GM18909 (cell line): Measurements from ENCODE around the gene CGNL1.
A peak's percentile ranks its signal among the peaks of the same experiment; 100 is the strongest.

Experiments
- ATAC-seq: cut with Tn5 transposase; IDR thresholded peaks from one replicate; pipeline ENCODE4 v1.9.1; 2021; ENCODE audit warnings: mild to moderate bottlenecking; ENCODE audit not compliant: unreplicated experiment, poor library complexity

CGNL1 gene

DNA sequence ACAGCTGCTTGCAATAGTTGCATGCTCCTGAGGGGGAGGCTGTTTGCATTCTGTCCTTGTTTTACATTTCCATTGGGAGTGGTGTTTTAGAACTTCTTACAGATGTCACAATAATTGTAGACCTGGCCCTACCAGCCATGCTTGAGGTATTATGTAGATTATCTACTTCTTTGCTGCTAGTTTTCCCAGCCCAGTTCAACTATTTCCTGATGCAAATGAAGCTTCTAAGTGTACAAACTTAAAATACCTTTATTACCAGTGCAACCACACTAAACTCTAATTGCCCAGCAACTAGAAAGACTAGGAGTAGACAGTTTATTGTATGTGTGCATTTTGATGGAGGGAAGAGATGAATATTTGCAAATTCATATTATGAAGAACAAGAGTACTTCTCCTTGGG is 110.5 kb downstream of the CGNL1 start:
- ATAC-seq: no peak

- no peak for ATAC-seq
These were observed 112.8 kb downstream of the CGNL1 start for GRCh38 chr15:57489122-57489521.

DNA sequence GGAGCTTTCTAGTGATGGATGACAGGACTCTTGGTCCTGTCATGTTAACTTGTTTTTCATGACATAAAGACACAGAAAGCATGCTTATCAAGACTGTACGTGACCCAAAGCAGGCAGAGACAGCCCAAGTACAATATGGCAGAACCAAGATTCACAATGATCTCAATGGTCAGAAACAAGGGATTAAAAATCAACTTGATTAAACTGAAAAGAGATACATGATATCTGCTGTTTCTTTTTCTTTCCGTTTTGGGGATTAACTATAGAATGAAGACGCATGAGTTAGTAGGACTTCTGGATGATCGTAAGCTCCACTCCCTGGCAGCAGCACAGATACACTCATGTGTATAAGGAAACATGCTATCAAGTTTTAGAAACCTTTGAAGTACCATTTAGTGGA is 117.0 kb downstream of the CGNL1 start:
- no peak for ATAC-seq

GRCh38 chr15:57494581-57494980 is 118.3 kb downstream of the CGNL1 start:
- ATAC-seq: no peak

GRCh38 chr15:57495041-57495440 is 118.7 kb downstream of the CGNL1 start:
- ATAC-seq: peak; percentile 55

- no peak for ATAC-seq
These were observed 119.4 kb downstream of the CGNL1 start for GRCh38 chr15:57495554-57496165.

GRCh38 chr15:57496594-57496945 is 120.3 kb downstream of the CGNL1 start:
- ATAC-seq: no peak

GRCh38 chr15:57496946-57497869 is 120.9 kb downstream of the CGNL1 start:
- ATAC-seq: no peak

- ATAC-seq: no peak
These were observed 124.0 kb downstream of the CGNL1 start for GRCh38 chr15:57500256-57500655.

DNA sequence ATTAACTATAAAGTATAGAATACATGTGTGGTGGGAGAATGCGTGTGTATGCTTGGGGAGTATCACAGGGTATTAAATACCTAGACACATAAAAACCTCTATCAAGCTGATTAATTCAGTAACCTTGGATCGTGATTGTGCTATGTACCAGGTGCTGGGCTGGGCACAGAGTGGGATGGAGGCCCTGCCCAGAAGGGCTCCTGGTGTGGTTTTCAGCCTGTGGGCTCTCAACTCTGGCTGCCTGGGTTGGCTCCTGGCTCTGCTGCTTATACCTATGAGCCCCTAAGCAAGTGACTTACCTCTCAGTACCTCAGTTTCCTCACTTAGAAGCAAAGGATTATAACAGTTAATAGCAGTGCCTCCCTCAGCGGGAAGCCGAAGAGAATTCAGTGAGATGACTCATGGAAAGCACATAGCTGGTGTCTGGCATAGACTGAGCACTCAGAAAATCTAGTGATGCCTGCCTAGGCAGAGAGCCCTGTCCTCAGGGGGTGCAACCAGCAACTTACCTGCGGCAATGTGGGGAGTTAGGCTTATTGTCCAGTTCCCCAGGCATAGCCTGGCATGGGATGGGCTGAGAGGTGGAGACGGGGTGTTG is 124.8 kb downstream of the CGNL1 start:
- no peak for ATAC-seq

GRCh38 chr15:57502116-57502515 is 125.8 kb downstream of the CGNL1 start:
- ATAC-seq: no peak

DNA sequence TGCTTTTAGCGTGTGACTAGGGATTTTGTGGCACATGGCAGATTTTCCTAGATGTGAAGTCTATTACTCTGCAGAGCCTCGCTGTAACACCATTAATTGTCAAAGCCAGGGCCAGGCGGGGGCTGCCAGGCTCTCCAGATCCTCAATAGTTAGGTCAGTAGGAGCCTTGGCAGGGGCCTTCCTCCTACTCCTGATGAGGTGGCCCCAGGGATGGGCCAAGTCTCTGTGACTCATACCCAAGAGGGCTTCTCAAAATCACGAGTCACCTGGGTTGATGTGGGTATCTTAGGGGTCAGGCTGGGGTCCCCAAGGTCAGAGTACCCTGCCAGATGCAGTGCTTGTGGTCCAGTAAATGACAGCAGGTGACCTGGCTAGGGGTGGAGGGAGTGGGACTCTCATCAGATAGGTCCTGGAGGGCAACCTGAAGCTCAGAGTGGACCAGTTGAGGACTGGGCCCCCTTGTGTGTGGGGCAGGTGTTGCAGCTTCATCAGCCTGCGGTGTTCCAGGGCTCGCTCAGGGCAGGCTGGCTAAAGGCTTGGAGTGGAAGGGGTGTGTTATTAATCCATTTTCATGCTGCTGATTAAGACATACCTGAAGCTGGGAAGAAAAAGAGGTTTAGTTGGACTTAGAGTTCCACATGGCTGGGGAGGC is 126.9 kb downstream of the CGNL1 start:
- ATAC-seq: no peak

DNA sequence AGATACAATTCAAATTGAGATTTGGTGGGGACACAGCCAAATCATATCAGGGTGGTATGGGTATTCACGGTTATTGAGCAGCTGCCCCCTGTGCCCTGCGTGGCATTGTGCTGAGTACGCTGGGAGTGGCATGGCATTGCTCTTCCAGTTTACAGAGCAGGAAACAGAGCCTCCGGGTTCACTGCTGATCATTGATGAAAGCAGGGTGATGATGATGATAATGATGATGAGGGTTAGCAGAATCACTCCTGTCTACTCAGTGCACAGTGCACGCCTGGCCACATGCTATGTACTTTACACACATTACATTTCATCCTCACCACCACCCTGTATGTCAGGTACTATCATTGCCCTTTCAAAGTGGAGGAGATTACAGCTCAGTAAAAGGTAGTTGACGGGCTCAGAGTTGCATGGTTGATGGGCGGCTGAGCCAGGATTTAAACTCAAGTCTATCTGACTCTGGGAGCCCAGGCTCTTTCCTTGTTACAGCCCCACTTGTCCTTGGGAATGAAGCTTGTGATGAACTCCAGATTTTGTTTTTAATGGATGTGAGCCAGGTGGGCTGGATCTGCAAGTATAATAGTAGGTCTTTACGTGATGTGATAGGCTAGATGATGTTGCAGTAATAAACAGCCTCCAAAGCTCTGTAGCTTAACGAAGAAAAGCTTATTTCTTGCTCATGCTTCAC is 127.8 kb downstream of the CGNL1 start:
- no peak for ATAC-seq

- no peak for ATAC-seq
These were observed 128.3 kb downstream of the CGNL1 start for GRCh38 chr15:57504599-57504940.

DNA sequence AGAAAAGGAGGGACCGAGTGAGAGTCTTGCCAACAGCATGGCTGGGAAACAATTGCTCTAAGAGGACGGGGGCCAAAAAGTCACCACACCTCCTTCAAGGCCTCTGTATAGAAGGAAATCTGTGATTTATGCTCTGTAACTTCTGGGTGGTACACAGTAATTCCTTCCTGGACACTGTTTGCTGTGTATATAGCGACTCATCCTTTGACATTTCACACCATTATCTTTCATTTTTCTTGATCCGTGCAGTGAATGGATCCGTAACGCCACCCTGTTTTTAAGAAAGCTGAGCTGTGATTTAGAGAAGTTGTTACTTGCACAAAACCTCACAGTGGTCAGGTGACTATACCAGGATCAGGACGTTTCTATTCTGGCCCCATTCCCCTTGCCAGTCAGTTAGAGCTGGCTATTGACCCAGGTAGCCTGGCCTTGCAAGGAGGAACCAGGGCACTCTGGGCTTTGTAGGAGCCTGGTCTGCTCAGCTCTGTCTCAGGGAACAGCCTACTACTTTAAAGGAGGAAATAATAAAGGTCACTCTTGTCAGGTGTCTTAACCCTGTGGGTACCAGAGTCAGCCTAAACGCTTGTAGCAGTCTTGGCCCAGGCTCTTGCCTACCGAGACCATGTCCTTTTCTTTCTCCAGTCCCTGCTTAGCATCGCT is 128.9 kb downstream of the CGNL1 start:
- no peak for ATAC-seq

DNA sequence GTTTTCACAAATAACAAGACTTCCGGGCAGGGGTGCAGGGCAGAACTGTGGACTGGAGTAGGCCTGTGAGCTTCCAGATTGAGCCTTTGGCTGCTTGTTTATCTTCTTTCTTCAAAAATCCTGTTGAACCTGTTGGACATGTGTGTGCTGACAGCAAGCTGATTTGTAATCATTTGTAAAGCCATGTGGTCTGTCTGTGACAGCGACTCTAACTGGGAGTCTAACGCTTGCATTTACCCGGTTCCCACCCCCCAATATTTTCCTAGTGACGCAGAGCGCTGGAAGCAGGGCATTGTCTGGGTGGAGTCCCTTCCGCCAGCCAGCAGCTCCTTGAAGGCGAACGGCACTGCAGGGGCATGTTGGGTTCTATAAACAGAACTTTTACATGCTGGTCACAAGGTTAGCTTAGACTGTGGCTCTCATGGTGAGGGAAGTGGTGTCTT is 129.7 kb downstream of the CGNL1 start:
- no peak for ATAC-seq

DNA sequence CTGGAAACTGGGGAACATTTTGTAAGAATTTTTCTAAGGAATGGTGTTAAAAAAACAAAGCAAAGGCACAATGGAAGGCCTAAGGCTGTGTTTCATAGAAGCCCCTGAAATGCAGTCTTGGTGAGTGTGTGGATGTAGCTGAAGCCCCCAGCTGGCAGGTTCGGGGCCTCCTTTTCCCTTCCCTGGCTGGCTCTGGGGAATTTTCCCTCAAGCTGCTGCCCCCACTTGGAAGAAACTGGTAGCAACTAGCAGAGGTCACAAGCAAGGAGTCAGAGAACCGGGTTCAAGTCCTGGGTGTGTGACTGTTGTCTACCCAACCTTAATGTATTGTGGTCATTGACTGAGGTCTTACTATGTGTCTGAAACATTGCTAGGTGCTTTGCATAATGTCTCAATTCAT is 130.1 kb downstream of the CGNL1 start:
- no peak for ATAC-seq

GRCh38 chr15:57507111-57507510 is 130.8 kb downstream of the CGNL1 start:
- ATAC-seq: no peak

- ATAC-seq: no peak
These were observed 132.8 kb downstream of the CGNL1 start for GRCh38 chr15:57509126-57509525.

DNA sequence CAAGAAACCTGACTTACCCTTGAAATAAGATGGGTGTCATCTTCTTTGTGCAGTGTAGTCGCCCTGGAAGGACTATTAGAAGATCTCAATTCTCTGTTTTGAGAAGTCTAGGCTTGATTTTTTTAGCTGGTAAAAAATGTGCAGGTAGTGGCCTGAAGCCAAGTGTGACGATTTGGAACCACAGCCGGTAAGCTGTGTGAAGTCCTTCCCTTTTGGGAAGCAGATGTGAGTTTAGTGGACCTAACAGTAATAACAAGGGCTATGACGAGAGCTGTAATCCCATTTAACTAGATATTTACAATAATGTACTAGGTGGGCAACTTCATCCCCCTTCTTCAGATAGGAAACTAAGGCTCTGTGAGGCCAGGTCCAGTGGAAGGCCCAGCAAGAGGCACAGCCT is 133.7 kb downstream of the CGNL1 start:
- ATAC-seq: no peak
